ENCODE data around the gene HSPB7. TPM values are rescaled to one million over a fixed set of nuclear protein-coding genes. Genes with fewer than 3 reads are reported as not detected.

Gene HSPB7
- total RNA-seq, 1 experiment from 2014 or later, result not detected

- H3K27ac Mint-ChIP-seq, result no peak overlapping the region
- H3K9ac ChIP-seq (ENCODE audit: extremely low read depth, insufficient read length, low read length), result no peak overlapping the region
- H2BK5ac ChIP-seq (ENCODE audit: insufficient read length, low read length), result no peak overlapping the region
- H3K4me2 ChIP-seq (ENCODE audit: insufficient read depth, insufficient read length, low read length), result no peak overlapping the region
- no peak overlapping the region for H3K27ac ChIP-seq (ENCODE audit: insufficient read length, low read depth, low read length)
- H4K91ac ChIP-seq (ENCODE audit: insufficient read length, low read depth, low read length), result no peak overlapping the region
- H3K27me3 ChIP-seq (ENCODE audit: insufficient read depth, low read length), result no peaks in the 10 kb centered on the region; the same call in 1 of the 2 replicates
- H3K27me3 Mint-ChIP-seq (ENCODE audit: low read depth), result peaks cover 39% of the 10 kb centered on the region
- H3K4ac ChIP-seq (ENCODE audit: low read depth, low read length), result no peak overlapping the region
- H3K9me3 Mint-ChIP-seq, result no peaks in the 10 kb centered on the region
- no peak overlapping the region; the same call in 1 of the 2 replicates for H3K14ac ChIP-seq (ENCODE audit: insufficient read depth, low read length)
- no peak overlapping the region for H2BK12ac ChIP-seq (ENCODE audit: insufficient read length, low read depth, low read length)
- no peak overlapping the region for H4K5ac ChIP-seq (ENCODE audit: insufficient read length, low read depth, low read length)
- no CpG with 5 or more reads among the region's 6 CpGs for WGBS (ENCODE audit: extremely low coverage, insufficient read length, low lambda C conversion rate)
- peak overlapping the region; percentile 7 for H3K18ac ChIP-seq (ENCODE audit: insufficient read length, low read depth, low read length)
- H3K36me3 Mint-ChIP-seq (ENCODE audit: insufficient read depth in 1 of 3, low read depth in 3 of 3), result no peaks in the 10 kb centered on the region
- no peaks in the 10 kb centered on the region for H3K79me2 ChIP-seq (ENCODE audit: insufficient read depth, low read length)
- H3K56ac ChIP-seq (ENCODE audit: insufficient read length, low read depth, low read length), result no peak overlapping the region
- TF ChIP-seq CTCF (conservative IDR thresholded peaks at IDR 0.05), result no peak
- no peaks in the 10 kb centered on the region for H4K20me1 ChIP-seq (ENCODE audit: control insufficient read depth, insufficient read depth, insufficient read length)
- no peak overlapping the region for H2AFZ ChIP-seq (ENCODE audit: low read length)
- H2AK5ac ChIP-seq (ENCODE audit: insufficient read length, low read length), result no peak overlapping the region
- no peak overlapping the region for H3K23ac ChIP-seq (ENCODE audit: insufficient read length, low read depth, low read length)
- no peak overlapping the region for H2BK120ac ChIP-seq (ENCODE audit: low read depth, low read length, poor library complexity, severe bottlenecking)
- no peaks in the 10 kb centered on the region for H3K9me3 ChIP-seq (ENCODE audit: control insufficient read depth, low read depth, low read length)
- no peak overlapping the region for H4K8ac ChIP-seq (replicated peaks; ENCODE audit: insufficient read length, low read depth, low read length)
- H3K79me1 ChIP-seq (ENCODE audit: insufficient read depth, low read depth, low read length, poor library complexity, severe bottlenecking), result no peaks in the 10 kb centered on the region
- H2BK20ac ChIP-seq (ENCODE audit: low read depth, low read length, poor library complexity, severe bottlenecking), result no peak overlapping the region
- H3K4me1 ChIP-seq (ENCODE audit: insufficient read depth, low read length), result peaks cover 3% of the 10 kb centered on the region; the same call in 1 of the 2 replicates
- H2BK15ac ChIP-seq (ENCODE audit: low read depth, low read length), result no peak overlapping the region
- H3K23me2 ChIP-seq (ENCODE audit: insufficient read length, low read depth, low read length, poor library complexity, severe bottlenecking), result no peaks in the 10 kb centered on the region
- DNase-seq, result no peak
- no peak overlapping the region for H3K4me3 Mint-ChIP-seq
- peaks cover 33 to 48% of the 10 kb centered on the region in 2 experiments for H3K4me1 Mint-ChIP-seq
- H3T11ph ChIP-seq (ENCODE audit: low read length), result no peak overlapping the region
Measured at GRCh38 chr1:16067127-16067768, 49.4 kb upstream of the HSPB7 start.
